HG03135 (cell line): Measurements from ENCODE around the gene COL9A1.

Experiments
- ATAC-seq: cut with Tn5 transposase; IDR thresholded peaks from one replicate; pipeline ENCODE4 v1.9.1; 2021; ENCODE audit warnings: mild to moderate bottlenecking, moderate library complexity; ENCODE audit not compliant: unreplicated experiment

The COL9A1 gene

DNA sequence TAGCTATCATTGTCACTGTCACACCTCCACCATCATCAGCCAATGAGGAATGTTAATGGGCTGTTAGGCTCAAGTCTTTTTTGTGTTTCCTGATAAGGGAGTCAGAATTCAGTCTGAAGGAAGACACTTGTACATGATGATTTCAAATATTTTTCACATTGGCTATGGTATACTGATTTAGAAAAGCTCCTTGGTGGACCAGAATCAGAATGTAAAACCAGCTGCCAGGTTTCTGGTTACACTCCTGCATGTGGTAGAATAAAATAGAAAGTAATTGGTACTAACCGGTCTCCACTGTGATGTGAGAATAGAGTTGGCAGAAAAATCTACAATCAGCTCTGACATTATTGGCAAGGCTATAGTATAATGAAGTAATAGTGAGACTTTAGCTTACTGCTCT is 10.7 kb downstream of the COL9A1 start:
- no peak for ATAC-seq

DNA sequence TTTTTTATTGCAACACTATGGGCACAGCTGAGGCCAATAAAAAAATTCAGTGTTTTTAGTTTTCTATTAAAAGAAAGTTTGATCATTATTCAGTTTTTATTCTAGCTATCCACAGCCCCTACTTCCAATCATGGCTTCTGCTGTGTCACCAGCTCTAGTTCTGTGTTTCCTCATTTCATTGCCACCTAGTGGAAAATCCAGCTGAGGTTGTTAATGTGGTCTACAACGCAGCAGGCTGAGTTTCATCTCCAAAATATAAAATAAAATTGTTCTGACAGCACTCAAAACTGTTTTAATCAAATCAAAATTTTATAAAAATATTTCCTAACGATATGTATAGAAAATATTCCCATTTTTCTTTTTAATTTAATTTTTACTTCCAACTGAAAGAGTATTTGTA is 13.6 kb downstream of the COL9A1 start:
- ATAC-seq: no peak

DNA sequence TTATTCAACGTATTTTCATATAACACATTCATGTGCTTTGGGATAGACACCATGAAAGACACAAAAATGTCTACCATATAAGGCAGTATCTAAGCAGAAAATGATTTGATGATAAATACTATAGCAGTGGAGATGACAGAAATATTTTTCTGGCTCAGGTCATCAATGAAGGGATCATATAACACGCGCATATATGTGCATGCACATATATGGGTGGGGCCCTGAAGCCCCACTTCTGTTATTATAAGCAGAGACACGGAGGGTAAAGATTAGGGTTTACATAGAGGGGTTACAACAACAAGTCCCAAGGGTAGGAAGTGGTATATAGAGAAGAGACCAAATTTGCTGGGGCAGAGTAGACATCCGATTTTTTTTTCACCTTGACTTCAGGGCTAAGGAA is 16.0 kb downstream of the COL9A1 start:
- ATAC-seq: no peak

DNA sequence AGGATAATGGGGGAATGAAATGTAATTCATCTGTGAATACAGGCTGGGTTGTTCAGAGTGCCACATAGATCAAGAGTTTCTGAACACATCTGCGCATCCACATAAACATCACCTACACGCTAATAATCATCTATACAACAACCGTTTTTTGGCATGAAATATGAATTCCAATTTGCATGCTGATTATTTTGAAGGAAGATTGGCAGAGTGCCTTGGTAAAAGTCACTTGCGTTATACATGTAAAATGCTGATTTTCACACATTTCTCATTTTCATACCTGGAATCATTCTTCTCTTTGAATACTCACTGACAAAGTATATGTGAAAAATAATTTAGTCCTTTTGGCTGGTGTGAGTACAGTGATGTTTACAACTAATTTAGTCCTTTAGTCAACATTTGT is 17.7 kb downstream of the COL9A1 start:
- no peak for ATAC-seq

DNA sequence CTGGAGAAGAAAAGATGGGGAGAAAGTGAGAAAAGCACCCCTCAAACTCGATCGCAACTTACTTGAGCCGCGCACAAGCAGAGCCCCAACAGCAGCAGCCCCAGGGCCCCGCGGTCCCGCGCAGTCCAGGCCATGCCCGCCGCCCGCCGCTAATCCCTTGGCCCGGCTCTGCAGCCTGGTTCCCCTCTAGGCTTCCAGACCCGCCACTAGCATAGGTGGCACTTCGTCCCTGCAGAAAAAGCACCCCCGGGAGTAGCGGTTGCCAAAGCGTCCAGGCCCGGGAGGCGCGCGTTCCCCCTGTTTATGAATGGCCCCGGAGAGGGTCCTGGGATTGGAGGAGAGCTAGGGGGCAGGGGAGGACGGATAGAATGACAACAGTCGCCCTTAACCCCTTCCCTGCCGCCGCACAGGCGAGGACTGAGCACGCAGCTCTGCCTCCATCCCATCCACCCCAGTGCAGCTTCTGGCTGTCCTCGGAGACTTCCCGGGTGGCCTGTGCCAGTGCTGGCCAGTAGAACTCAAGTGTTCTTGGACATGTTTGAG is 19.9 kb downstream of the COL9A1 start:
- ATAC-seq: no peak

DNA sequence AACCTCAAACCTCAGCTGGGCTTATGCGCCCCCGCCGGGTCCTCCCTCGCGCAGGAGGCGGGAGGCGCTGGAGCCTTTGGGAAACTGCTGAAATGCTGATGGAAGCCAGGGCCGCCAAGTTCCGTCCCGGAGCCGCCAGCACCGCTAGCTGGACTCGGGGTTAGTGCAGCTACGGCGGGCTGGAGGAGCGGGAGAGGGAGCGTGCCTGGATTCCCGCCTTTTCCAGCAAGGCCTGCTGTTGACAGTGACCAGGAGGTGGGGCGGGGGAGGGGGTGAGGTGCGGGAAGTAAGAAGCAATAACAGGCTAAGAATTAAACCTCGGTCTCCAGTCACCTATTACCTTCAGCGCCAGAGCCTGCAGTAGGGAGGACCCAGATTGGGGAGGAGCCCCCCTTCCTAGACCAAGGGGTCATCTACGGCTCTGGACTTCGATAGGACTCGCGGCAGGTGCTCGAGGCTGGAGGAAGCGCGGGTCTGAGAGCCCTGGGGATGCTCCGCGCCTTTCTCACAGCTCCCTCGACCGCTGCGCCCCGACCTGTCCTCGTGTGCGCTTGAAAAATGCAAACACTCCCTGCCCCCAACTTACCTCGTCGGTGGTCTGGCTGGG is 20.5 kb downstream of the COL9A1 start:
- ATAC-seq: no peak

DNA sequence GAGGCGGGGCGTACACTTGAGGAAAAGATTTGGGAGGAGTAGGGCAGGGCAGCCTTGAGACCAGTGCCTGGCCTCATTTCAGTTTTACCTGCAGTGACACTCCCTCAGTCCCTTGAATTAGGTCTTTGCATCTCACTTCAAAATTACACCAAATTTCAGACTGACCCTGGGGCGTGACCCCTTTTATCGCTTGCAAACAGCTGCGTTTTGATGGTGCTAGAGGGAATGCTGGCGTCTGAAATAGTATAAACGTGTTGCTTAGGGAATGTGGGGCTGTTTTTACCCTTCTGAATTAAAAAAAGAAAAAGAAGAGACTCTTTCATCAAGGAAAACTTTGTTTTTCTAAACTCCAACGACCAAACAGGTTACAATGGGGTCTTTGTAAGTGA is 21.0 kb downstream of the COL9A1 start:
- no peak for ATAC-seq

DNA sequence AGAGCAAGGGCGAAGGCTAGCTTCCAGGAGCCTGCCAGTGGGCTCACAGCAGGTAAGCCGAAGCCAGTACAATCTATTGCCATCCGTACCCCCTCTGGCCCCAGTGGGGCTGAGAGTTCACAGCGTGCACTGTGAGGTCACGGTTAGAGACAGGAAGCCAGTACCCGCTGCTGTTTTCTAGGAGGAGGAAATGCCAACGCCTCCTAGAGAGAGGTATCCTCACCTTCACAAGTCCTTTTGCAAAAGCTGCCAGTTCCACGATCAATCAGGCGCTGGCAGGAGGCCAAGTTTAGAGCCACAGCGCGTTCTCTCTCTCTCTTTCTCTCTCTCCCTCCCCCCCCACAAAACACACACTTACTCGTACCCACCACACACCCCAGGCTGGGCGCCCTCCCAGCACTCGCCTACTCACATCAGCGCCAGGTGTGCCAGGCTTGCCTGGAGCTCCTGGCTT is 22.5 kb downstream of the COL9A1 start:
- ATAC-seq: no peak

DNA sequence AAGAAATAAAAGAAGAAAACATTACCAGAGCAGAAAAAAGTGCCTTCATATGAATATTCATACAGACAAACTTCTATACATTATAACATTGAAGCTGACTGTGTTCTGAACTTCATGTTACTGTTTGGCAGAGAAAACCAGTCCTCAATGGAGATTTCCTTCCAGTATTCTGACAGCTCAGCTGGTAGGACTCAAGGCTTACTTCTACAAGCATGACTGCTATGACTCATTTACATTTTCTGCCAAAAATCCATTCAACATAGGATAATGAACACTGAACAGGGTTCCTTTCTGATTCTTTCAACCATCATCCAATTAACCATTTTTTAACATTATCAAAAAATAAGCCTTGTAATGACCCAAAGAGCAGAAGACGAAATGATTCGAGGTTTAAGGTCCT is 25.4 kb downstream of the COL9A1 start:
- ATAC-seq: no peak

DNA sequence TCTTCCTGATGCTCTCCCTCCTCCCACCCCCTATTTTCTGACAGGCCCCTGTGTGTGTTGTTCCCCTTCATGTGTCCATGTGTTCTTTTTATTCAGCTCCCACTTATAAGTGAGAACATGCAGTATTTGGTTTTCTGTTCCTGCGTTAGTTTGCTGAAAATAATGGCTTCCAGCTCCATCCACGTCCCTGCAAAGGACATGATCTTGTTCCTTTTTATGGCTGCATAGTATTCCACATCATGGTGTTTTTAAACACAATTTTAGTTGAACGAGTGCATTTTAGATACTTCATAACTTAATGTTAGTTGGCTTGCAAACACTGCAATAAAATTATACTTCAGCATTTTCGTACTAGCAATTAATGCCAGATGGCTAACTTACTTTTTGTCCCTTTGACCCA is 28.5 kb downstream of the COL9A1 start:
- no peak for ATAC-seq

DNA sequence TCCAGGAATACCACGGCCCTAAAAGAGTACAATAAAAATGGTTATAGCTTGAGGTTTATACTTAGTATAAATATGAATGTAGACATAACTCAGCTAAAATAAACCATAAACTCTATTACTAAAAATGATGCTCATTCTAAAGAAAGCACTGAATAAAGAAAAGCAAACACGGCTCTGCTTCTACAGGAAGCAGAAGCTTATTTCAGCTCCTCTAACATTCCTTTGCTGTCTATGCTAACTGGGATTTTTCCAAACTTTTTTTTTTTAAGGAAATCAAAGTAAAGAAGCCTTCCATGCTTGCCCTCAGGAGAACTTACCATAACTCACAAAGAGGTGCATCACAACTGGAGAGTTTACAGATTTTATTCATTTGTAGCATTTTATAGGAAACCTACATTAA is 30.8 kb downstream of the COL9A1 start:
- no peak for ATAC-seq

DNA sequence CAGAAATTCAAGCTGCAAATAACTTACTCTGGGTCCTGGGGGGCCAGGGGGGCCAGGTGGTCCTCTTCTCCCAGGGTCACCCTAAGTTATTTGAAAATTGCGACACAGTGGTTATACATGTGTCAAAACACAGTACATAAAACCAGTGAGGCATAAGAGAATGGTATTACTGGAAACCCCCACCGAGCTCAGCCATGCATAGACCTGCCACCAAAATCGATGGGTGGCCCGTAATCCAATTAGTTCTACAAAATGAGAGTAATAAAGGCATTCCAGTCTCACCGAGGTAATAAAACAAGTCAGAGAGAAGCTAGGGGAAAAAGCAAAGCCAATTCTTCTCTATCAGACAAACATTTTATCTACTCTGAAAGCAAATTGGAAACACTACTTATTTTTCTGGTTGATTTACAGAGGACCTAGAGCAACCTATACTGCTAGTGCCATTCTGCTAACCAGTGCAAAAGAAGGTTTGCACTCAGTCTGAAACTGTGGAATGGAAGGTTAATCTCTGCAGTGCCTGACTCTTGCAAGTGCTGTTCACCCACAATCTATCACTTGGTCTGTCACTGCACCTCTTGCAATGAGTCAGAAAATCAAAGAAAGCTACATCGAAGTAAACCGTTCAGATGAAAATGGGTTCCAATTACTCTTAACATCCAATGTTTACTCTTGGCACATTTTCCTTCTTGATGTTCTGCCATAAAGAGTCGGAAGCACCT is 32.4 kb downstream of the COL9A1 start:
- no peak for ATAC-seq

DNA sequence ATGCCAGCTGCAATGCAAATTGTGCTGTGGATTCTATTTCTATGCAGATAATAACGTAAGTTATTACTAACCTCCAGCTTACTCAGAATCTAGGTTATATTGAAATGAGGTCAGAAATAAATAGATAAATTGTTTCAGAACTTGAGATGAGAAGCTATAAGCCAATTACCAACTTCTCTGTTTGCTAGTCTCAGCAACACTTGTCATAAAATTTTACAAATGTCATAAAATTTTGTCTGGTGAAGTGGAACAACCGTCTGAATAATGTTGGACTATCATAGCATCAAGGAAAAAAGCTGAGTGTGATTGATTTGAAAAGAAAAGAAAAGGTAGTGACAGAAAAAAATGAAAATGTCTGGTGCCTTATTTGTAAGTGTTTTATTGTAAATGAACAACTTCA is 36.7 kb downstream of the COL9A1 start:
- ATAC-seq: no peak

DNA sequence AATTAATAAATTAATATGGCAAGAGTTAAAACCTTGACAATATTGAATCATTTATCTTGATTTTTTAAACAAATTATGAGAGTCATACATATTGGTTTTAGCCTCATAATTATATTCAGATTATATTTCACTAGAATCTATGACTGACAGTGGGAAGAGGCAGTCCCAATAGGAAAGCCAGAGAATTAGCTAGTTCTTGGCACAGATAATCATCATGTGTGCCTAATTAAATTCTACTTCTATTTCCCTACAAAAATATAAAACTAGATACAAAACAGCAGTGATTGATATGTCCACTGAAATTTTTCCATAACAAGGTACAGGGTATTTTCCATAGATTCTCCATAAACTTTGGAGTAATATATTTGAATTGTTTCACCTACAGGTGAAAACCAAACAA is 38.6 kb downstream of the COL9A1 start:
- ATAC-seq: no peak

DNA sequence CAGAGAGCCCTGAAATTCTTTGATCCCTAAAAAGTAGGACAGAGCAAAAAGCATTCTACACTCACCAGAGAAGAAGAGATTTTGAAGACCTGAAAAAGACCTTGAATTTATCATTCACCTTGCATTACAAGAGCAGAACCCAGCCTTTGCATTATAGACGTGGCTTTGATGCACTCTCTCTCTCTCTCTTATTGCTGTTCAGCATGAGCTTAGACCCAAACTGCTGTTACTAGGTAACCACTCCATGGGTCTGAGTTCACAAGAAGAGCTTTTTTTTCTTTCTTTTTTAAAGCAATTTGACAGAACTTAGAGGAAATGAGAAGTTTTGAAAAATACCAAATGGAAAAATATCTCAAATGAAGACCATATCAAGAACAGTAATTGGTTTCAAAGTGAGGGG is 44.4 kb downstream of the COL9A1 start:
- ATAC-seq: no peak

DNA sequence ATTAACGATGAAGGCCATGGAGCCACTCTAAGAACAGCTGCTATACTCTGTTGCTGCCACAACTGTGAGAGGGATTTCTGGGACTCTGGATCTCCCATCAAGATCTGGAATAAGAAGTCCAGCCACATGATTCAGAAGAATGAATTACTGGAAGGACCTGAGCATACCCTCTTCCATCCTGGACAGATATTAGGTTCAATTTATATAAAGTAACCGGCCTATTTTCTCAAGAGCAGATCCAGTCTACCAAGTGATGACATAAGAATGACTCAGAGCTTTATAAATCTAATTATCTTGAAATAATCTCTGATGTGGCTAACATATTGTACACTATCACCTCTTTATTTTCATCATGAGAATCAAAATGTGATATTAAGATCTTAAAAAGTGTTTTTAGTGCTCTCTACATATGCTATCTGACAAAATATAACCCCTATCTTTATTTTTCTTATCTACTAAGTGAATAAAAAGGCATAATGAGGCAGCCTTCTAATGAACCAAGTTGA is 45.1 kb downstream of the COL9A1 start:
- no peak for ATAC-seq

DNA sequence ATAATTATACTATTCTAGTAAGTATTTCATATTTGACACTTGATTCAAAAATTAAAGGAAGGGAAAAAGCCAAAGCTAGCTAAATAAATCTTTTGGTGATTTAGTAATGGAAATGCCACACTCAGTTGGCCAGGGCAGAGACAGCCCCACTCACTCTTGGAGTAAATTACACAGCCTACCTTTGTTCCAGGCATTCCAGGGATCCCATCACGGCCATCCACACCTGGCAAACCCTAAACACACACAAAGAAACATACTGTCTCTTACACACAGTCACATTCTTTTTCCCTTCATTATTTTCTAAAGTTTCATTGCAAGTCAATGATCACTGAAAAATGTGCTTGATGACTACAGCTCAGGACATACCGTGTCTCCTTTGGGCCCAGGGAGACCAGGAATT is 48.1 kb downstream of the COL9A1 start:
- ATAC-seq: no peak

DNA sequence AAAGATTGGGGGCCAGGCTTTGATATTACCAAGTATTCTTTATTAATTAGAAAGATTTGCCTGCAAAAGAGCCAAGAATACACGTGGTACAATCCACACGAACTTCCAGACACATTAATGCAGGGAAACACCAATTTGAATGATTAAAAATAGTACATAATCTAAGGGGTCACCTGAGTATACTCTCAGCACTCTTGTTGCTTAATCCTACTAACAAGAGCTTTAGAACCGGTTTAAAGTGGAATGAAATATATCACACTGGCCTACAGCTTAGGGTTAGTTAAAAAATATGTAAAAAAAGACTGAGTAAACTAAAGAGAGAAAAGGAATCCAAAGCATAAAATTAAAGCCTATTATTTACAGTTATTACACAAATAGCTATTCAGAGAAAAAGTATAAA is 49.0 kb downstream of the COL9A1 start:
- ATAC-seq: no peak

DNA sequence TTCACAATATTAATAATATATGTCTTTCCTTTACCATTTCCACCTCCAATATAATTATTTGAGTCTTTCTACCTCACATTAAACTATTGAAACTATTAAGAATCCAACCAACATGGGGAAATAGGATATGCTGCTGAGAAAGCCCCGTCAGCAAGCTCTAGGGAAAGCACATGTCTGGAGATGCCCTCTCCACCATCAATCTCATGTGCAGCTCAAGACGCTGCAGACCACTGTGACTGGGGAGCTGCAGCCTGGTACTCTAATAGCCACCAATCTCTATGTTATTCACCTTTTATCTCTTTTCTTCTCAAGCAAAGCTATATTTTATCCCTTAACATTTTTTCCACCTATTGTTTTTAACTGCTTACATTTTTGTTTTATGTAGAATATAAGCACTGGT is 50.3 kb downstream of the COL9A1 start:
- ATAC-seq: no peak

DNA sequence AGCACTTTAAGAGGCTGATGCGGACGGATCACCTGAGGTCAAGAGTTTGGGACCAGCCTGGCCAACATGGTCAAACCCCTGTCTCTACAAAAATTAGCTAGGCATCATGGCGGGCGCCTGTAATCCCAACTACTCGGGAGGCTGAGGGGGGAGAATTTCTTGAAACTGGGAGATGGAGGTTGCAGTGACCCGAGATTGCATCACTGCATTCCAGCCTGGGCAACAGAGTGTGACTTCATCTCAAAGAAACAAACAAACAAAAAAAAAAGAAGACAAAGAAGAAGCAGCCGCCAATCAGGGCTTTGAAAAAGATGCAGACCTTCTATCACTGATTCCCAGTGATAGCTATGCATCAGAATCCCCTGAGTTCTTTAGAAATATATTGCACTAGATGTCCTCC is 56.8 kb downstream of the COL9A1 start:
- no peak for ATAC-seq

DNA sequence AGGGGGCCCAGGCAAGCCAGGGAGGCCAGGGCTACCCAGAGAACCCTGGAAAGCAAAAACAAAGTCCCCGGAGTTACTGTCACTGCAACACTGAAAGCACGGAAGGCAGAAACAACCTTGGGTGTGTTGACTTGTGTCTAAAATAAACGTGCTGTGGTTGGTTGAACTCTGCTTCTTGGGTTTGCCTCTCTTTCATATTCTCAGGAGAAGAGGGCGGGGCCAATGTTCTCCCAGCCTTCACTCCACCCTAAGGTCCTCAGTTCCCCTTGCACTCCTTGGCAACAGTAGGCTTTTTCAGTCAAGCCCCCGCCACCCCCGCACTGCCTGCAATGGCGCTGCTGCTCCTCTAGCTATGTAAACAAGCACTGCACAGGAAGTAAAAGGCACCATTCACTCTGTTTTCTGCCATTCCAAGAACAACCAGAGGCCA is 60.9 kb downstream of the COL9A1 start:
- ATAC-seq: no peak

DNA sequence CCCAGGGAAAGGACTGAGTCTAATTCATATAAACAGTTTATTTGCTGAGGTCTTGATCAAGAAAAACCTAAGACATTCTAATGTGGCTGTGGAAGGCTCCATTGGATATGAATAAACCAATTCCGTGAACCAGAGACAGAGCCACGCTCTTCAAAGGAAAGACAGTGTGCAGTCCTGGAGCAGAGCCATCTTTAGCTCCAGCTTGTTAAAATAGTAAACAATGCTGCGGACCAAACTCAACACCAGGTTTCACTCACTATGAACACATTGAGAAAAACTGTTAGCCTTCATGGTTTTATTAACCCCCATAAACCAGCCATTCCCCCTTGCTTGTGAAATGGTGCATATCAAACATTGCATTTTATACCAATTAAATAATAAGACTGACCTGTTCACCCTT is 61.9 kb downstream of the COL9A1 start:
- no peak for ATAC-seq
